Measurements from ENCODE around the gene ARHGAP26. TPM values are rescaled to one million over a fixed set of nuclear protein-coding genes. Genes with fewer than 3 reads are reported as not detected.

The ARHGAP26 gene
- total RNA-seq, 1 experiment from 2014 or later, result 34.5 TPM

DNA sequence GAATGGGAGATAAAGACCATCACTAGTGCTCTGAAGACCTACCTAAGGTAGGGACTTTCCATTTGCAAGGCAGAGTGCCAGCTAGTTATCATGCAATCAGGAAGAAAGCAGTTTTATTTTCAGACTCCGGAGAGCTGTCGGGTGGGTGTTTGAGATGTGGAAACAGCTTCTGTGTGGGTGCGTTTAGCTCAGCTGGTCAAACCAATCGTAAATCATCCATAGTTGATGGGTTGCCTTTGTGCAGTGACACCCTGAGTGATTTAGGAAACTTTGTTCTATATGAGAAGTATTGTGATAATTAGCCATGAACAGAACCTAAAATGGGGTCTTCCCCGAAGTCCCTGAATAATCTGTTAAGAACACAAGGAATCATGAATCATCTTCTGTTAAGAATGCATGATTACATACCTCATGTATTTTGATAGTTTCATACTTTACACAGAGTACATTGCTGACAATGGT lies 284.3 kb downstream of the ARHGAP26 start:
- RAD21 ChIA-PET (ENCODE audit: low non-redundant PET in 1 of 2, low total read pairs in 2 of 2, uncharacterized antibody in 2 of 2, unreplicated experiment in 2 of 2), result no interaction called here
- no peak for DNase-seq (ENCODE audit: low read depth, low spot score)
- H3K36me3 ChIP-seq (ENCODE audit: control insufficient read depth in 1 of 2, insufficient read depth in 2 of 2, low read length in 2 of 2), result peaks cover 3 to 4% of the 10 kb centered on the region in 2 experiments; a peak in 1 of 4 replicates
- no peak overlapping the region for H3K27ac ChIP-seq (ENCODE audit: low read depth, low read length)
- H3K4me1 ChIP-seq (ENCODE audit: control insufficient read depth in 1 of 2, insufficient read depth in 2 of 2, low read length in 2 of 2), result peaks cover 9 to 10% of the 10 kb centered on the region in 2 experiments; a peak in 3 of 4 replicates
- no peaks in the 10 kb centered on the region for H3K9me3 ChIP-seq (ENCODE audit: control insufficient read depth in 1 of 2, insufficient read depth in 1 of 2, low read depth in 1 of 2, low read length in 2 of 2)
- CTCF ChIA-PET, result no interaction called here
- BruUV-seq (replicated peaks), result no TSS peak
- TF ChIP-seq EZH2 (IDR thresholded peaks at IDR 0.05) (no peak), REST (IDR thresholded peaks at IDR 0.05; ENCODE audit: low read depth) (no peak)
- no peaks in the 10 kb centered on the region for H3K79me2 ChIP-seq (ENCODE audit: insufficient read depth, low read length)
- no peaks in the 10 kb centered on the region for H3K9me2 ChIP-seq (ENCODE audit: insufficient read depth)
- POLR2A ChIA-PET, result no interaction called here
- intact Hi-C loops (cut with micrococcal nuclease), result no loop called here
- H3K9ac ChIP-seq (ENCODE audit: low read length), result no peak overlapping the region
- no peaks in the 10 kb centered on the region for H3K27me3 ChIP-seq (ENCODE audit: insufficient read depth, low read length)
- H3K4me2 ChIP-seq (ENCODE audit: low read length), result no peak overlapping the region
- H2AFZ ChIP-seq (ENCODE audit: low read depth, low read length, poor library complexity, severe bottlenecking), result no peak overlapping the region
- no peaks in the 10 kb centered on the region for H4K20me1 ChIP-seq (ENCODE audit: insufficient read depth)
- H3K4me3 ChIP-seq (replicated peaks in 1 of 2; ENCODE audit: low read depth in 1 of 2, low read length in 2 of 2), result no peak overlapping the region
- no peak for ATAC-seq

GRCh38 chr5:143055596-143056338 lies 285.6 kb downstream of the ARHGAP26 start:
- POLR2A ChIA-PET, result no interaction called here
- DNase-seq (ENCODE audit: low read depth, low spot score) (no peak), ATAC-seq (no peak)
- TF ChIP-seq RAD21 (IDR thresholded peaks at IDR 0.05; ENCODE audit: low read depth), result no peak
- TF ChIP-seq CBX3 (IDR thresholded peaks at IDR 0.05; ENCODE audit: low read depth), result no peak
- no peak for TF ChIP-seq SIN3A (IDR thresholded peaks at IDR 0.05; ENCODE audit: low read depth)
- no peak for TF ChIP-seq EZH2 (IDR thresholded peaks at IDR 0.05)
- TF ChIP-seq YY1 (IDR thresholded peaks at IDR 0.05; ENCODE audit: extremely low read depth, insufficient replicate concordance, low read depth, low read length), result no peak
- TF ChIP-seq EZH2phosphoT487 (IDR thresholded peaks at IDR 0.05; ENCODE audit: borderline replicate concordance), result no peak
- TF ChIP-seq SP1 (IDR thresholded peaks at IDR 0.05; ENCODE audit: low read depth), result no peak
- TF ChIP-seq ZBTB33 (IDR thresholded peaks at IDR 0.05; ENCODE audit: extremely low read depth, insufficient replicate concordance, low read length), result no peak

More at GRCh38 chr5:143055596-143056338, 285.6 kb downstream of the ARHGAP26 start:
- H3K9me2 ChIP-seq (ENCODE audit: insufficient read depth), result no peaks in the 10 kb centered on the region
- BruUV-seq (replicated peaks), result no TSS peak
- no peaks in the 10 kb centered on the region for H3K9me3 ChIP-seq (ENCODE audit: control insufficient read depth in 1 of 2, insufficient read depth in 1 of 2, low read depth in 1 of 2, low read length in 2 of 2)
- H4K20me1 ChIP-seq (ENCODE audit: insufficient read depth), result no peaks in the 10 kb centered on the region
- no peak overlapping the region for H3K9ac ChIP-seq (ENCODE audit: low read length)
- CTCF ChIA-PET, result no interaction called here
- RAD21 ChIA-PET (ENCODE audit: low non-redundant PET in 1 of 2, low total read pairs in 2 of 2, uncharacterized antibody in 2 of 2, unreplicated experiment in 2 of 2), result no interaction called here
- no peak overlapping the region for H3K4me2 ChIP-seq (ENCODE audit: low read length)
- peaks cover 3 to 4% of the 10 kb centered on the region in 2 experiments; a peak in 1 of 4 replicates for H3K36me3 ChIP-seq (ENCODE audit: control insufficient read depth in 1 of 2, insufficient read depth in 2 of 2, low read length in 2 of 2)
- intact Hi-C loops (cut with micrococcal nuclease), result no loop called here
- no peaks in the 10 kb centered on the region for H3K79me2 ChIP-seq (ENCODE audit: insufficient read depth, low read length)
- no peak overlapping the region for H3K4me3 ChIP-seq (replicated peaks in 1 of 2; ENCODE audit: low read depth in 1 of 2, low read length in 2 of 2)
- peaks cover 9 to 10% of the 10 kb centered on the region in 2 experiments; a peak in 3 of 4 replicates for H3K4me1 ChIP-seq (ENCODE audit: control insufficient read depth in 1 of 2, insufficient read depth in 2 of 2, low read length in 2 of 2)
- H2AFZ ChIP-seq (ENCODE audit: low read depth, low read length, poor library complexity, severe bottlenecking), result no peak overlapping the region
- H3K27me3 ChIP-seq (ENCODE audit: insufficient read depth, low read length), result no peaks in the 10 kb centered on the region
- no peak overlapping the region for H3K27ac ChIP-seq (ENCODE audit: low read depth, low read length)
